Gastroesophageal sphincter (tissue), 4 donors: ENCODE data around the gene KAZN. TPM values are rescaled to one million over a fixed set of nuclear protein-coding genes. Genes with fewer than 3 reads are reported as not detected.

Experiments
- ATAC-seq: fragments of 150-250 bp; one replicate; pipeline ENCODE4 v1.9.1; 2016; ENCODE audit warnings: mild to moderate bottlenecking, moderate library complexity
- H3K27ac ChIP-seq, 4 donors: fragments of 200-600 bp; sonication (generic) in 3 of 4; 1 replicate in 3 of 4; 2 replicates in 1 of 4; pipeline ENCODE4 v1.5.1; 2016 to 2019
- H3K27me3 ChIP-seq: fragments of 200-600 bp; sonication (generic); one replicate; pipeline ENCODE4 v1.5.1; 2019
- H3K36me3 ChIP-seq, 2 donors: fragments of 200-600 bp; sonication (generic); one replicate each; pipeline ENCODE4 v1.5.1; 2019; ENCODE audit warnings: control low read depth in 1 of 2
- H3K4me1 ChIP-seq, 3 donors: fragments of 200-600 bp; sonication (generic); 1 replicate in 2 of 3; 2 replicates in 1 of 3; pipeline ENCODE4 v1.5.1; 2016 to 2019; ENCODE audit warnings: control low read depth in 2 of 3
- H3K4me3 ChIP-seq, 2 donors: fragments of 200-600 bp; sonication (generic); one replicate each; pipeline ENCODE4 v1.5.1; 2019; ENCODE audit warnings: mild to moderate bottlenecking in 1 of 2, moderate library complexity in 1 of 2
- H3K9me3 ChIP-seq, 3 donors: fragments of 200-600 bp; sonication (generic); one replicate each; pipeline ENCODE4 v1.5.1; 2017 to 2019; ENCODE audit warnings: control low read depth in 2 of 3
- CTCF ChIP-seq, 4 experiments: fragments of 200-600 bp in 2 of 4; fragments of 450-650 bp in 2 of 4; sonication (generic) in 1 of 4; IDR thresholded peaks; one replicate each; pipeline ENCODE4 v1.5.1; 2017 to 2019; ENCODE audit warnings: antibody characterized with exemption in 4 of 4, mild to moderate bottlenecking in 2 of 4, moderate library complexity in 2 of 4
- EP300 ChIP-seq: sonication (generic); formaldehyde crosslinking; IDR thresholded peaks from one replicate; pipeline ENCODE4 v1.6.1; 2017; ENCODE audit warnings: antibody characterized with exemption, mild to moderate bottlenecking
- POLR2A ChIP-seq, 2 donors: fragments of 450-650 bp; IDR thresholded peaks; one replicate each; pipeline ENCODE4 v1.6.1; 2017; ENCODE audit warnings: antibody characterized with exemption in 2 of 2, mild to moderate bottlenecking in 2 of 2, moderate library complexity in 1 of 2
- POLR2AphosphoS5 ChIP-seq: sonication (generic); formaldehyde crosslinking; IDR thresholded peaks from one replicate; pipeline ENCODE4 v1.6.1; 2017; ENCODE audit warnings: antibody characterized with exemption
- WGBS, 2 donors: methylation state at CpG; one replicate each; pipeline ENCODE4 v1.1.5; 2018; ENCODE audit warnings: low coverage in 1 of 2; 5-methylcytosine and 5-hydroxymethylcytosine counted together
- total RNA-seq, 4 donors: library from RNA; depleted of rRNA; stranded (reverse); fragments of >200 nt; gene quantifications; one replicate each; pipeline ENCODE4 v1.1.0, GENCODE V29; 2016

Gene KAZN
- total RNA-seq, 4 donors from 2014 or later: 6.5 to 16.6 (median 11.5) TPM

- TF ChIP-seq CTCF (IDR thresholded peaks at IDR 0.05): no peak
- no peak for TF ChIP-seq POLR2A (IDR thresholded peaks at IDR 0.05)
- no peak for TF ChIP-seq POLR2AphosphoS5
- no peak for TF ChIP-seq EP300
- H3K4me1 ChIP-seq: no peaks in the 10 kb centered on the region
- 78 to 82% methylated on average over 7 to 11 of the region's 13 CpGs for WGBS, 2 donors
- H3K4me3 ChIP-seq: no peak overlapping the region
- H3K27me3 ChIP-seq: no peaks in the 10 kb centered on the region
- H3K27ac ChIP-seq: no peak overlapping the region
- H3K36me3 ChIP-seq: no peaks in the 10 kb centered on the region
- no peak for ATAC-seq
- peaks cover 0 to 3% (median 0%) of the 10 kb centered on the region in 3 donors for H3K9me3 ChIP-seq
Observed at GRCh38 chr1:14678011-14678638, 79.6 kb downstream of the KAZN start.

GRCh38 chr1:14679027-14679688 is 80.7 kb downstream of the KAZN start:
- Histone ChIP-seq H3K4me1 (no peaks in the 10 kb centered on the region), H3K27ac (no peak overlapping the region), H3K4me3 (no peak overlapping the region), H3K9me3 (peaks cover 0 to 6% (median 0%) of the 10 kb centered on the region in 3 donors), H3K36me3 (no peaks in the 10 kb centered on the region), H3K27me3 (peaks cover 3% of the 10 kb centered on the region)
- no peak for TF ChIP-seq POLR2A (IDR thresholded peaks at IDR 0.05)
- no peak for TF ChIP-seq POLR2AphosphoS5
- no peak for TF ChIP-seq CTCF (IDR thresholded peaks at IDR 0.05)
- TF ChIP-seq EP300: no peak
- ATAC-seq: no peak
- 85 to 88% methylated on average over 8 to 10 of the region's 10 CpGs for WGBS, 2 donors

- Histone ChIP-seq H3K4me1 (no peaks in the 10 kb centered on the region), H3K9me3 (peaks cover 0 to 21% (median 0%) of the 10 kb centered on the region in 3 donors), H3K27me3 (peaks cover 21% of the 10 kb centered on the region), H3K27ac (no peak overlapping the region), H3K36me3 (no peaks in the 10 kb centered on the region), H3K4me3 (no peak overlapping the region)
- WGBS, 2 donors: 76 to 92% methylated on average over 2 to 3 of the region's 3 CpGs
- TF ChIP-seq POLR2A (IDR thresholded peaks at IDR 0.05) (no peak), CTCF (IDR thresholded peaks at IDR 0.05) (no peak), POLR2AphosphoS5 (no peak), EP300 (no peak)
- ATAC-seq: no peak
Observed at GRCh38 chr1:14681182-14681581, 82.7 kb downstream of the KAZN start.

- Histone ChIP-seq H3K9me3 (peaks cover 0 to 18% (median 0%) of the 10 kb centered on the region in 3 donors), H3K4me1 (no peaks in the 10 kb centered on the region), H3K4me3 (no peak overlapping the region), H3K27me3 (peaks cover 23% of the 10 kb centered on the region), H3K27ac (no peak overlapping the region), H3K36me3 (no peaks in the 10 kb centered on the region)
- ATAC-seq: no peak
- TF ChIP-seq EP300 (no peak), CTCF (IDR thresholded peaks at IDR 0.05) (no peak), POLR2A (IDR thresholded peaks at IDR 0.05) (no peak), POLR2AphosphoS5 (no peak)
- 20 to 39% methylated on average over 12 to 14 of the region's 15 CpGs for WGBS, 2 donors
Observed at GRCh38 chr1:14682941-14683621, 84.6 kb downstream of the KAZN start.
